HG03175 (cell line): ENCODE measurements around the gene HSD17B12.
"Not testable (repeated sequence)": the region's sequence is repeated elsewhere in the genome, so short reads cannot be mapped to it uniquely, and the experiment has no call there.

ENCODE experiments used
- ATAC-seq: cut with Tn5 transposase; IDR thresholded peaks from one replicate; pipeline ENCODE4 v1.9.1; 2021; ENCODE audit warnings: mild to moderate bottlenecking, moderate library complexity; ENCODE audit not compliant: unreplicated experiment

The HSD17B12 gene

GRCh38 chr11:43738600-43739409 lies 58.3 kb downstream of the HSD17B12 start:
- ATAC-seq = no peak

GRCh38 chr11:43746670-43747069 lies 66.1 kb downstream of the HSD17B12 start:
- ATAC-seq = no peak

GRCh38 chr11:43747130-43747802 lies 66.7 kb downstream of the HSD17B12 start:
- no peak for ATAC-seq

- no peak for ATAC-seq
Measured at GRCh38 chr11:43748095-43748494, 67.6 kb downstream of the HSD17B12 start.

- ATAC-seq = no peak
Measured at GRCh38 chr11:43751726-43752125, 71.2 kb downstream of the HSD17B12 start.

- ATAC-seq = no peak
Measured at GRCh38 chr11:43756575-43756974, 76.0 kb downstream of the HSD17B12 start.

- ATAC-seq = no peak
Measured at GRCh38 chr11:43758927-43759326, 78.4 kb downstream of the HSD17B12 start.

GRCh38 chr11:43760902-43761301 lies 80.4 kb downstream of the HSD17B12 start:
- no peak for ATAC-seq

- no peak for ATAC-seq
Measured at GRCh38 chr11:43765194-43765593, 84.7 kb downstream of the HSD17B12 start.

- not testable (repeated sequence) for ATAC-seq
Measured at GRCh38 chr11:43768654-43769053, 88.1 kb downstream of the HSD17B12 start.

GRCh38 chr11:43770173-43770572 lies 89.6 kb downstream of the HSD17B12 start:
- ATAC-seq = no peak

GRCh38 chr11:43772733-43773132 lies 92.2 kb downstream of the HSD17B12 start:
- no peak for ATAC-seq

GRCh38 chr11:43774786-43775185 lies 94.2 kb downstream of the HSD17B12 start:
- ATAC-seq = no peak

GRCh38 chr11:43779306-43779705 lies 98.8 kb downstream of the HSD17B12 start:
- ATAC-seq = no peak

GRCh38 chr11:43784301-43784700 lies 103.8 kb downstream of the HSD17B12 start:
- ATAC-seq = no peak

GRCh38 chr11:43784866-43785265 lies 104.3 kb downstream of the HSD17B12 start:
- ATAC-seq = no peak

GRCh38 chr11:43785318-43785717 lies 104.8 kb downstream of the HSD17B12 start:
- ATAC-seq = no peak

- no peak for ATAC-seq
Measured at GRCh38 chr11:43786016-43786415, 105.5 kb downstream of the HSD17B12 start.

- no peak for ATAC-seq
Measured at GRCh38 chr11:43787824-43788223, 107.3 kb downstream of the HSD17B12 start.

- ATAC-seq = no peak
Measured at GRCh38 chr11:43788421-43788820, 107.9 kb downstream of the HSD17B12 start.

GRCh38 chr11:43789700-43790443 lies 109.3 kb downstream of the HSD17B12 start:
- ATAC-seq = no peak

GRCh38 chr11:43790444-43790794 lies 109.9 kb downstream of the HSD17B12 start:
- no peak for ATAC-seq
